ENCODE results near the gene TSGA10.
A peak's percentile ranks its signal among the peaks of the same experiment; 100 is the strongest.
"Not testable (repeated sequence)": the region's sequence is repeated elsewhere in the genome, so short reads cannot be mapped to it uniquely, and the experiment has no call there.

The TSGA10 gene

DNA sequence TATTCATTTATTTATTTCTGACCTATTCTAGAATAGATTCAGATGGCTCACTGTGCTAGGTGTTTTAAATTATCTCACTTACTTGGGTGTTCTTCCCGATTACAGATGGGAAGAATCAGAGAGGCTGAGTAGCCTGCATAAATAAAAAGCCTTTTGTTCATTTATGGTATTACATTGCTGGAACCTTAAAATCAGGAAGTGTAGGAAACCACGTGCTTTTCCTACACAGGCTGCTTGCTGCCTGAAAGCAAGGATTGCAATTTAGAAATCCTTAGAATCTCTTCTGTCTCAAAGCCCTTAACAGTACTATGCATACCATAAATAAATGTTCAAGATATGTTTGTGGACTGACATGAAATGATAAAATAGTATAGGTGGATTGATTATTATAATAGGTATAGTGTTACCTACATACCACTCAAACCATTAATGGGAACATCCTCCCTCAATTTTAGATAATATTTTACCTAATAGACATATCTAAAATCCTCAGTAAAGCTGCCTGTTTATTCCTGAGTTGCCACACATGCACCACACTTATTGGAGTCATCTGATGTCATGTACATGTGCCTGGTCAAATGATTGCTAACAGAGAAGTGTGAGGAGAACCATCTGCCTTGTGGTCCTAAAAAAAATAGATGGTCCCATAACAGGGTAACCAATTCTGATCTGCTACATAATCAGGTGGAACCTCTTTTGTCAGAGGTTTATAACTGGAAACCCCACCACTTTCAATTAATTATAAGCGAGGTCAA, 86.7 kb downstream of the TSGA10 start:
- no peak for DNase-seq (ENCODE audit: low read depth)

DNA sequence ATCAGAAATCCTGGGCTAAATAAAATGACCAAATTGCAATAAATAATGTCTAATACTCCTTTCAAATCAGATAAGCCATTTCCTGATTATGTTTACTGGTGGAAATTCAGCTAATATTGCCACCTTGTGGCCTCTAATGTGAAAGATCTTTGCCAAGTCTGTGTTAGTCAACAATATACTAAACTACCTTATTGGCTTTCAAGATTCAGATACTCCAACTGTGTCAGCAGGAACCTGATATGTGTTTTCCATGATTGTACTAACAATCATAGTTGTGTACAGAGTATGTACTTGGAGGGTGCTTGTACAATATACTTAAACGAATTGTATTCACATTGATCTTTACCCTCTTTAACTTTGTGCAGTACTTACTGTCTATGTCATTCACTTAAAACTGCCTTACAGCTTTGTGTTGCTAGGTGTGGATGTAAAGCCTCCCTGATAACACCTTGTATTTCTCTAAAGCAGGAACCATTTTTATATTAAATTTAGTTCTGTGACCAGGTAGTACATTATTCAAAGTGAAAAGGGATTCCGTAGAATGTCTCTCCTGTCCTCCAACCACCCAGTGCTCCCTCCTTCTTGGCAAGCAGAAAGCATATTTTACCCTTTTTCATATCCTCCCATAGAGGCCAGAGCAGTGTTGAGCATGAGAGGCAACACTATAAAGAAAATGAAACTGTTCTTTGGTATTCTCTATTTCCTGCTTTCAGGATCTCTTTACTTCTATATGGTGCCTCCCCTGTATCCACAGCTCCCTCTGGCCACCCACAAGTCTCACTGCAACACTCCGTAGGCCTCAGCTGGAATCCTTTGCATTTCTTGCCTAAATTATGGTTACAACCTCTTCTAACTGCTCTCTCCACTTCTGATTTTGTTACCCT, 88.4 kb downstream of the TSGA10 start:
- DNase-seq (ENCODE audit: low read depth): peak; percentile 55

DNA sequence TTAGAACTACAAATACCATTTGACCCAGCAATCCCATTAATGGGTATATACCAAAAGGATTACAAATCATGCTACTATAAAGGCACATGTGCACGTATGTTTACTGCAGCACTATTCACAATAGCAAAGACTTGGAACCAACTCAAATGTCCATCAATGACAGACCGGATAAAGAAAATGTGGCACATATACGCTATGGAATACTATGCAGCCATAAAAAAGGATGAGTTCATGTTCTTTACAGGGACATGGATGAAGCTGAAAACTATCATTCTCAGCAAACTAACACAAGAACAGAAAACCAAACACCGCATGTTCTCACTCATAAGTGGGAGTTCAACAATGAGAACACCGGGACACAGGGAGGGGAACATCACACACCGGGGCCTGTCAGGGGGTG, 105.6 kb downstream of the TSGA10 start:
- DNase-seq (ENCODE audit: low read depth): not testable (repeated sequence)

DNA sequence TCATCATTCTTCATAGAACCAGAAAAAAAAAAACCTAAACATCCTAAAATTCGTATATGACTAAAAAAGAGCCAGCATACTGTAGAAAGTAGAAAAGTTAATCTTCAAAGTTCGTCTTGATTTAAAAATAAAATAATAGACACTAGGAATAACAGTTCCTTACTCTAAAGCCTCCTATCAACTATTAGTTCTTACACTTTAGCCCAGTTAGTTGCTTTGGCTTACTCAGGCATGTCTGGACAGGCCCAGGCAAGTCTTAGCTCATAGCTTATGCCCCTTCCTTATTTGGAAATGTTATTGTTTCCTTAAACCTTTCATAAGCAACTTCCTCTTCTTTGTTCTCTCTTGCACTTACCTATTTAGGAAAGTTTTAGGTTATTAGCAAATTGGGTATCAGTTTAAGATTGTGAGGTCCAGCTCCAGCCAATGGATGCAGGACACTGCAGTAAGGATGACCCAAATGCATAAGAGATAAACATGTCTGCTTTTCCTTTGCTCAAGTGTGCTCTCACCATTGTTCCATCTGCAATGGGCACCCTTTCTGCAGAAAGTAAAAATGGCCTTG, 113.9 kb downstream of the TSGA10 start:
- DNase-seq (ENCODE audit: low read depth): peak; percentile 7

DNA sequence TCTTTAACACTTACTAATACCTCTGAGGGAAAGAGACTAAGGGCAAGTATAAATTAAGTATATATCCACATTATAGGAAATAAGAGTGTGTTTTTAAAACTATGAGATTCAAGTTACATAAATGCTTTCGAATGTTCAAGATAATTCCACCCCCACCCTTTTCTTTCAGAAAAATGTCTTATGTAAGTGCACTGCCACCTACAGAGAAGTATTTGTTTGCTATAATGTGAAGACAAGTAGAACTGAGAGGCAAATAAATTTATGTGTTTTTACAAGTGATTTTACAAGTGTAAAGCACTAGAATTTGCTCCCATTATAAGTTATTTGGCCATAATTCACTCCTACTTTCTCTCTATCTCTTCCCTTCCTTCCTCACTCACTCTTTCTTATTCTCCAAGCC, 118.8 kb downstream of the TSGA10 start:
- DNase-seq (ENCODE audit: low read depth): no peak

DNA sequence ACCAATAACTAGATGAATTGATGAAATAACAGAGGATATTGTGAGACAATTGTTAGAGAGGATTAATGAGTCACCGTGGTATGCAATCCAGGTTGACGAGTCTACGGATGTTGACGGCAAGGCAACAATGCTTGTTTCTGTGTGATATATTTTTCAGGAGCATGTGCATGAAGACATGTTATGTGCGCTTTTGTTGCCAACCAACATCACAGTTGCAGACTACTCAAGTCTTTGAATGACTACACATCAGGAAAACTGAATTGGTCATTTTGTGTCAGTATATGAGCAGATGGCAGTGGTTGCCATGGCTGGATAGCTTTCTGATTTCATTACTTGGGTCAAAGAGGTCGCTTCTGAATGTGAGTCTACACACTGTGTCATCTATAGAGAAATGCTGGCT, 122.0 kb downstream of the TSGA10 start:
- no peak for DNase-seq (ENCODE audit: low read depth)

DNA sequence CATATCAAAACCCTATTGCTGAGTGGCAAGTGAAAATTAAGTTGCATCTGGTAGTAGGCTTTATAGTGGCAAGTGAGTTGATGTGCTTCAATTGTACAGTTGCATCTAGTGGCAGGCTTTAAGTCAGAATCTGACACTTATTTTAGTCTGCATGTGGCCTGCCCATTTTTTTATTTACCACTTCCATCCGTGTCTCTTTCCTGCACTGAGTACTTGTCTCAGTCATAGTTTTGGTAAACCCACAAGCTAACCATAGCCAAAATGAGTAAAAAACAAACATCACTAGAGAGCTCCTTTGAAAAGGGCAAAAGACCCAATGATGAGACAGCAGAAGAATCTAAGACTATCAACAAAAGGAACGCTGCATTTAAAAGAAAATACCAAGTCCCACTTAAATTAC, 122.7 kb downstream of the TSGA10 start:
- no peak for DNase-seq (ENCODE audit: low read depth)

DNA sequence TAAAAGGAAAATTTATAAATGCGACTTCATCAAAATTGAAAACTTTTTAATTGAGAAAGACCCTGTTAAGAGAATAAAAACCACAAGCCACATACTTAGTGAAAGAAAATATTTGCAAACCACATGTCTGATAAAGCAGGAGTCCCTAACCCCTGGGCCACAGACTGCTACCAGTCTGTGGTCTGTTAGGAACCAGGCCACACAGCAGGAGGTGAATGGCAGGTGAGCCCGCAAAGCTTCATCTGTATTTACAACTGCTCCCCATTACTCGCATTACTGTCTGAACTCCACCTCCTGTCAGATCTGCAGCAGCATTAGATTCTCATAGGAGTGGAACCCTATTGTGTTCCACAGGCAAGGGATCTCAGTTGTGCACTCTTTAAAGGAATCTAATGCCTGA, 123.3 kb downstream of the TSGA10 start:
- DNase-seq (ENCODE audit: low read depth): no peak

DNA sequence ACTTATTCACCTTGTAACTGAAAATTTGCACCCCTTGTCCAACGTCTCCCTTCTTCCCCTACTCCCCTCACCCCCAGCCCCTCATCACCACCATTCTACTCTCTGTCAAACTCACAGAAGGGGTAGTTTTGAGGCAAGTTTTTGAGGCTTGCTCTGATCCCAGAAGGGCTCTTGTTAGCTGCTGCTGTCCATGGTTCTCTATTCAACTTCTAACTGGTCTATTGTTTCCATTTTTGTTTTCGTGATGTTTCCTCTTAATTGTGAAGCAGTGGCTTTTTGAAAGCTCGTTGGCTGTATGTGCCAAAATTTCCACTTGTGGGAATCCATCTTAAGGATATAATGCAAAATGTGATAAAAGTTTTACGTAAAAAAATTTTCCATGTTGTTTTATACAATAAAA, 126.2 kb downstream of the TSGA10 start:
- DNase-seq (ENCODE audit: low read depth): no peak

DNA sequence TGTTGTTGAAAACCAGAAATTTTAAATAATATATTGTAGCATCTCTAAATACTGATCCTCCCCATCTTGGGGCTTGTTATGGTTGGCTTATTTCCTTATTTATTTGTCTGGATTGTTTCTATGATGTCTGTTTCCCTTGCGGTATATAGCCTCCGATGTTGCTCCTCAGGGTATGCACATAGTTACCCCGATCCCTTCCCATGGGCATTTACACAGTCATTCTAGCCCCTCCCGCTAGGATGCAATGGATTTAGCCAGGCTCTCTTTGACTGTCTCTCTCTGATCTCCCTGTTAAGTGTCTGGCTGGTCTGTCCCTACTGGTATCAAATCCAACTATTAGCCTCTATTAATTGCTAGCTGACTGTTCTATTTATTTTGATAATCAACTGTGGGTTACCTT, 126.9 kb downstream of the TSGA10 start:
- DNase-seq (ENCODE audit: low read depth): no peak

DNA sequence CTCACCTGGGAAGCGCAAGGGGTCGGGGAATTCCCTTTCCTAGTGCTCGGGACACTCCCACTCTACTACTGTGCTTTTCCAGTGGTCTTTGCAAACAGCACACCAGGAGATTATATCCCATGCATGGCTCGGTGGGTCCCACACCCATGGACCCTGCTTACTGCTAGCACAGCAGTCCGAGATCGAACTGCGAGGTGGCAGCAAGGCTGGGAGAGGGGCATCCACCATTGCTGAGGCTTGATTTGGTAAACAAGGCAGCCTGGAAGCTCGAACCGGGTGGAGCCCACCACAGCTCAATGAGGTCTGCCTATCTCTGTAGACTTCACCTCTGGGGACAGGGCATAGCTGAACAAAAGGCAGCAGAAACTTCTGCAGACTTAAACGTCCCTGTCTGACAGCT, 154.0 kb downstream of the TSGA10 start:
- DNase-seq (ENCODE audit: low read depth): no peak

DNA sequence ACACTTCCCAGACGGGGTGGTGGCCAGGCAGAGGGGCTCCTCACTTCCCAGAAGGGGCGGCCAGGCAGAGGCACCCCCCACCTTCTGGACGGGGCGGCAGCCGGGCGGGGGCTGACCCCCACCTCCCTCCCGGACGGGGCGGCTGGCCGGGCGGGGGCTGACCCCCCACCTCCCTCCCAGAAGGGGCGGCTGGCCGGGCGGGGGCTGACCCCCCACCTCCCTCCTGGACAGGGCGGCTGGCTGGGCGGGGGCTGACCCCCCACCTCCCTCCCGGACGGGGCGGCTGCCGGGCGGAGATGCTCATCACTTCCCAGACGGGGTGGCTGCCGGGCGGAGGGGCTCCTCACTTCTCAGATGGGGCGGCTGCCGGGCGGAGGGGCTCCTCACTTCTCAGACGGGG, 166.0 kb downstream of the TSGA10 start:
- DNase-seq (ENCODE audit: low read depth): not testable (repeated sequence)

DNA sequence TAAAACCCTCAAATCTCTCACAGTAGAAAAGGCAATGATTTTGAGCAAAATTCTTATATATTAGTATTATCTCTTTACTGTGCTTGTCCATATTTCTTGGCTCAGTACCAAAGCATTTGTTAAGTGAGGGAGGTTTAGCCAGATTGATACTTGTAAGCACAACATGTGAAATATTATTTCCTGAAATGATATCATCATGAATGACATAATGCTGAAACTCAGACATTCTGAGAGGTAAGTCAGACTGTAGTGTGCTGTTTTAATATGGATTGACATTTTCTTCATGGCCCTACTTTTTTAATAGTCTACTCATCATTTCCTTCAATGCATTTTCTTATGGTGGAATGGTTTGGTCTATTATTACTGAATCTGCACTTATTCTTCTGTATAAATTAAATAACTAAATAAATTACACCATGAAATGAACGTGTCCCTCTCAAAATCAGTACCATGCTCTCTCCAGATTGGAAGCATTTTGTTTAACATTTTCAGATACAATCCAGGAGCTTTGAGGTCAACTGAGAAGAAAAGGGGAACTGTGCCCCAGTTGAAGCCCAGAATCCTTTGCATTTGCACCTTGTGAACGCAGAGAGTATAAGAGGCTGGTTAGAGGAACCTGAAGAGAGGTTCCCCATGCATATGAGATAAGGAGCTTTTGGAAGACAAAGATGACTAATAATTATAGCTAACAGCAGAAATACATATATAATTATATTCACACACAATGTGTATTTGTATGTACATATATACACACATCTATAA, 168.7 kb downstream of the TSGA10 start:
- no peak for DNase-seq (ENCODE audit: low read depth)

DNA sequence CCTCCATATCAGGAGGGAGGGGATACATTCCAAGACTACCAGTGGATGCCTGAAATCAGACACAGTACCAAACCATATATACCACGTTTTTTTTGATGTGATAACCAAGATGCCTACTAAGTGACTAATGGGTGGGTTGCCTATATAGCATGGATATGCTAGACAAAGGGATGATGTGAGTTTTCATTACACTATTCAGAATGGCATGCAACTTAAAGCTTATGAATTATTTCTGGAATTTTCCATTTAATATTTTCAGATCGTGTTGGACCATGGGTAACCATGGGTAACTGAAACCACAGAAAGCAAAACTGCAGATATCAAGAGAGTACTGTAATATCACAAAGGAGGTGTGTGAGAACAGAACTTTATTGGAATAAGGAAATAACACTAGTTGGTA, 179.1 kb downstream of the TSGA10 start:
- DNase-seq (ENCODE audit: low read depth): no peak

DNA sequence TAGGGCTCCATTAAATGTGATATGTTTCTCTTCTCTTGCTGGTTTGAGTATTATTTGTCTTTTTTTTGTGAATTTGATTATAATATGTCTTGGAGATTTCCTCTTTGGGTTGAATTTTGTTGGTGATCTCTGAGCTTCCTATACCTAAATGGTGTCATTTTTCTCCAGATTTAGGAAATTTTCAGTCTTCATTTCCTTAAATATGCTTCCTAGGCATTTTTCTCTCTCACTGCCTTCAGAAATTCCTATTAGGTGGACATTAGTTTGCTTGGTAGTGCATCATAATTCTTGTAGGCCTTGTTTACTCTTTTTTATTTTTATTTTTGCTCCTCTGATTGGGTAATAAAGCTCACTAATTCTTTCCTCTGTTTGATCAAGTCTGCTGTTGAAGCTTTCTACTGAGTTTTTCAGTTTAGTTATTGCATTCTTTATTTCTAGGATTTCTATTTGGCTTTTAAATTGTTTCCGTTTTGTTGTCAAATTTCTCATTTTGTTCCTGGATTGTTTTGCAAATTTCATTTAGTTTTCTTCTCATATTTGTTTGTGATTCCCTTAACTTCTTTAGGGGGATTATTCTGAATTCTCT, 182.1 kb downstream of the TSGA10 start:
- no peak for DNase-seq (ENCODE audit: low read depth)

DNA sequence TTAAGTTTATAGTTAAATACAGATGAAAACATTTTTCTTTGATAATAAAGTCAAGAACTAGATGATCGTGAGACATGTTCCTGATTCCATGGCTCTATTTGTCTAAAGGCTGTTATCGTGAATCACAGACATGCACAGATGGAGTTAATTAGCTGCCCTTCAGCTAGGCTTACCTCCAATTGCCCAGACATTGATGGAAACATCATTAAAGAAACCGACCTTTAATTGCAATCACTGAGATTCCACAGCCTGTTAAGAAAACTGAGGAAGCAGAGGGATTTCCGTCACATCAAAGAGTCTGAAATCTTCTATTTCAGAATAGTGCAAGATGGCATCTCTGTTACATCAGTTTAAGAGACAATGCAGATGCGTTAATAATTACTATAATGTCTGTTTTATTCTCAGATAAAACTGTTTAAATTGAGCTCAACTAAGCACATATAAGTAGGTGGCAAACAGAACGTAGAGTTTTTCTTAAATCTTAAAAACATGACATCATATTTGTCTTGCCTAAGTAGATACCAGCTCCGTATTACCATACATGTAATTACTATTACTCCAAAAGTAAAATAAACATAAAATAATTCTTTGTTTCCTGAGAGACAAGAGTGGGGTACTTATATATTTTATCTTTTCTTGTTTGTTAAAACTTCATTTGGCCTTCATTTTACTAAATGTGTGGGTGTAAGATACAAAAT, 194.8 kb downstream of the TSGA10 start:
- DNase-seq (ENCODE audit: low read depth): peak; percentile 7

DNA sequence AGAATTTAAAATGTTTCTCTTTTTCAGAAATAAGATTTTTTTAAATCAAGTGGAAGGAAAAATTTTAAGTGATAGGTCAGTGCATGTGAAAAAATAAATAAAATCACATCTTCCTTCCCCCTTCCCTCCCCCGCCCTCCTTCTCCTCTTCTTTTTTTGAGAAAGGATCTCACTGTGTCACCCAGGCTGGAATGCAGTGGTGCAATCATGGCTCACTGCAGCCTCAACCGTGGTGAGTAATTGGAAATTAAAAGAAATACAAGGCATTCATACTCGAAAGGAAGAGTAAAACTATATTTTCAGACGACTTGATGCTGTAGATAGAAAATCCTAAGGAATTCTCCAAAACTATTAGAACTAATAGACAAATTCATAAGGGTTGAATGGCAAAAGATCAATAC, 201.8 kb downstream of the TSGA10 start:
- peak; percentile 24 for DNase-seq (ENCODE audit: low read depth)

DNA sequence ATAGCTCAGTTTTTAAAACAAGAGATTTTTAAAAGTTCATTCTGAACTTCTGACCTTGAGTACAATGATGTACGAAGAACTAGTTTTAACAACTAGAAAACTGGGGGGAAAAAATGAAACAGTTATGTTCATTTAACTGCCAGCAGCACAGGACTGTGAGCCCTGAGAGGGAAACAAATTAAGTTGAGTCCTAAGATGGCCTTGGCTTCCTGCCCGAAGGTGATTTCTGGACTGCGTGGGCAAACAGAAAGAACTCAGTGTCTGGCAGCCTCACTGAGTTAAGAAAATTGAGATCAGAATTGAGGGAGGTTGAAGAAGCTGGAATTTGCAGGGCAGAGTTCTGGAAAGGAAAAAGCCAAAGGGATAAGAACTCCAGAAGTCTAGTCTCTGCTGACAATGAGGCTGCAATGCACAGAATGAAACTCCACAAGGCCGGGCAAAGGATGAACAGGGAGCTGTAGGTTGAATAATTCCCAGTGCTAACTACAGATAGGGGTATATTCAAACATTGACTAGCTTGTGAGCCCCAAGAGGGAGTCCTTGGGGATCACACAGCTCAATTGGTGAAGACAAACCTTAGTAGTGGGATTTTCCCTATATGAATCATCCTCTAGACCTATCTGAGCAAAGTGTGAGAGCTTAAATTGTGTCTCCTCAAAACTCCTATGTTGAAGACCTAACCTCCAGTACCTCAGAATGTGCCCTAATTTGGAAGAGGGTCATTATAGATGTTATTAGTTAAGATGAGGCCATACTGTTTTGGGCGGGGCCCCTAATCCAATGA, 205.6 kb downstream of the TSGA10 start:
- DNase-seq (ENCODE audit: low read depth): no peak

DNA sequence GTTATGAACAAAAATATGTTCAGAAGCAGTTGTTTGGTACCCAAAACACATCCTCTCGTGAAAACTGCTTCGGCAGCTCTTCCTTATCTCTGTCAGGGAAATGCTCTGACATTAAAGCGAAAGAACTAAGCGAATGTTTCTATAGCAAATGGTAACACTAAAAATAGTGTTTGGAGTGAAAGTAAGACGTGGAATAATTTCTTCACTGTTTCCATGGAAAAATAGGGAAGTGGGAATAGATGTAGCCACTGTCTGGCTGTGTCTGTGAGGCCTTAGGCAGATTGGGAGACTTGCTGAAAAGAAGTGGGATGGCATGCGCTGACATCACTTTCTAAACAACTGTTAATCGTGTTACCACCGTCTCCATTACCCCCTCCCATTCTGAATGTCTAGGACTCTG, 207.2 kb downstream of the TSGA10 start:
- DNase-seq (ENCODE audit: low read depth): no peak
